CD4-positive, alpha-beta T cell treated with Interleukin-10 for 1 hour (primary cell): ENCODE measurements around the gene OR6N2.
A peak's percentile ranks its signal among the peaks of the same experiment; 100 is the strongest.

Experiments used
- DNase-seq: peaks from one replicate; pipeline ENCODE4 v3.0.0-alpha.2; 2020

OR6N2 gene, protein sequence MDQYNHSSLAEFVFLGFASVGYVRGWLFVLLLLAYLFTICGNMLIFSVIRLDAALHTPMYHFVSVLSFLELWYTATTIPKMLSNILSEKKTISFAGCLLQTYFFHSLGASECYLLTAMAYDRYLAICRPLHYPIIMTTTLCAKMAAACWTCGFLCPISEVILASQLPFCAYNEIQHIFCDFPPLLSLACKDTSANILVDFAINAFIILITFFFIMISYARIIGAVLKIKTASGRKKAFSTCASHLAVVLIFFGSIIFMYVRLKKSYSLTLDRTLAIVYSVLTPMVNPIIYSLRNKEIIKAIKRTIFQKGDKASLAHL

DNA sequence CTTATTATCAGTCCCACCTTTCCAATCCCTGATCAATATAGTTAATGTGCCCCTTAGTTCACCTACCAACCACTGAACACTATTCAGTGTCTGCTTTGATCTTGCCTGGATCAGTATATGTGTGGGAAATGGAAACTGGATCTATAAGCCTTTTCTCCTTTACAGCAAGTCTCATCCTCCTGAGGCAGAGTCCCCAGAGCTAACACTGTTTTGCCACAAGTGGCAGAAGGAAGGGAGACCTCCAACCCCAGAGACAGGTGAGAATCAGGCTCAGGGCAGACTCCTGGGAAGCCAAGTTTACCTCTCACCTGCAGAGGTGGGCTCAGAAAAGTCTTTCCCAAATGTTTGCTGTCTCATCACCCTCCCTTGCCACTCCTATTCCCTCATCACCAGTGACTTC lies at the start of gene OR6N2:
Gene OR6N2, minus strand, starts transcription at position 101 of the 400 bp plus-strand sequence. CDS start 3,569 bp downstream, outside the sequence.
- DNase-seq, result no peak

DNA sequence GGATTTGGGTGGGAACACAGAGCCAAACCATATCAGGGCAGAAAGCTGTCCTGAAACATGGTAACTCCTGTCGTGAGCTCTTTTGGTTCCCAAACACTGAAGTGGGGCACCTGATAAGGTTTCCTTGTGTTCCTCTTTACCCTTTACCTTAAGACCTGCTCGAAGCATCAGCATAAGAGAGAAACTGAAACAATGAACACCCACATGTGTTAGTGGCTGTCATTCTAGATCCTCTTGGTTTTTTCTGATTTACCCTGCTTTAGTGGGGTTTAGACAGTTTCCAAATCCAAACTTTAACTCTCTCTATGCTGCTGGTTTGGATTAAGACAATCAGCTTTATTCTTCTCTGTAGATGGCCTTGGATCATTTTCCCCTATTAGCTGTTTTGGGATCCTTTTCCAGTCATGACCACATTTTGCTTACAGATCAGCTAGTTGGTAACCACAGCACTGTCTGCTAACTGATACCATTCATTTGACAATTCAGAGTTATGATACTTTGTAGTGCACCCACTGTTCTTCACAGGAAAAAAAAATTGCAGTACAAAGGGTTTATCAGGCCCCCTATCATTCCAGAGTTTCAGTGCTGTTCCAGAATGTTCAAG lies 49.2 kb upstream of the OR6N2 start:
- no peak for DNase-seq

GRCh38 chr1:158821723-158822122 lies 40.7 kb upstream of the OR6N2 start:
- no peak for DNase-seq

DNA sequence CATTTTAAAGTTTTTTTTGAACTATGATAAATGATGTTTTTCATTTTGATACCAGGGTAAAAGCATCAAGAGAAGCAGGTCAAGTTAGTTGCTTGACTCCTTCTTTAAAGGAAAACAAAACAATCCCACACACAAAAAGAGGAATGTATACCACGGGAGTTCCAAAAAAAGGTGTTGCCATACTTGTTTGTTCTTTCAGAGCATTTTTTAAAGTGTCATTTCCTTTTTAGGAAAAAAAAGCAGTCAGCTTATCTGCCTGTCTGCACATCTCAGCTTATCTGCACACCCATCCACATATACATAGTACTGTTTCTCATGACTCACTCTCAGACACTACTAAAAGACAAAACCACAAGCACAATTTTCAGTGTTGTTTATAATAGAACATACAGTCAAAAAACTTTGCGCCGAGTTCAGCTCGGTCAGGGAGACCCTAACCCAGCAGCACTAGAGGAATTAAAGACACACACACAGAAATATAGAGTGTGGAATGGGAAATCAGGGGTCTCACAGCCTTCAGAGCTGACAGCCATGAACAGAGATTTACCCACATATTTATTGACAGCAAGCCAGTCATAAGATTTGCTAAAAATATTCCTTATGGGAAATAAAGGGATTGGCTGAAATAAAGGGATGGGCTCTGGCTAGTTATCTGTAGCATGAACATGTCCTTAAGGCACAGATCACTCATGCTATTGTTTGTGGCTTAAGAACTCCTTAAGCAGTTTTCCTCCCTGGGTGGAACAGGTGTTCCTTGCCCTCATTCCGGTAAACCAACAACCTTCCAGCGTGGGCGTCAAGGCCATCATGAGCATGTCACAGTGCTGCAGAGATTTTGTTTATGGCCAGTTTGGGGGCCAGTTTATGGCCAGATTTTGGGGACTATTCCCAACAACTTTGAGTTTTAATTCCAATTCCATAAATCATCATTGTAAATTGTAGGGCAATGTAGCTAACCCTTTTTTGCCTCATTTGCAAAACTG lies 38.7 kb upstream of the OR6N2 start:
- DNase-seq, result peak; percentile 35

GRCh38 chr1:158818975-158819431 lies 38.0 kb upstream of the OR6N2 start:
- DNase-seq, result no peak

DNA sequence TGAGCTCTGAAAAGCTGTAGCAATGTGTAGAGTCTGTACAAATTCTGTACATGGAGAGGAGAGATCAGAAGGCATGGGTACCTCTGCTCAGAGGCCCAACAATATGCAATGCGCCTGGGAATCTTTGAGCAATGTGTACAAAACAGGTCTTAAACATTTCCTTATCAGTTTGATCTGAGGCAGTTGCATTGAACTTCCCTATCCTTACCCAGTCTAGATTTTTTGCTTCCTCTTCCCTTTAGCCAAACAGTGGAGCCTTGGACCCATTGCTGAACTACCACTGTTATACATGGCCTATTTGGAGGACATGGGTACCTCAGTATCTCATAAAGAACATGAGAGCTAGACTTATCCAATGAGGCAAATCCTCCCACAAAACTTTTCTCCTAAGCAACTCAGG lies 37.6 kb upstream of the OR6N2 start:
- DNase-seq, result no peak

GRCh38 chr1:158814970-158815369 lies 34.0 kb upstream of the OR6N2 start:
- no peak for DNase-seq

DNA sequence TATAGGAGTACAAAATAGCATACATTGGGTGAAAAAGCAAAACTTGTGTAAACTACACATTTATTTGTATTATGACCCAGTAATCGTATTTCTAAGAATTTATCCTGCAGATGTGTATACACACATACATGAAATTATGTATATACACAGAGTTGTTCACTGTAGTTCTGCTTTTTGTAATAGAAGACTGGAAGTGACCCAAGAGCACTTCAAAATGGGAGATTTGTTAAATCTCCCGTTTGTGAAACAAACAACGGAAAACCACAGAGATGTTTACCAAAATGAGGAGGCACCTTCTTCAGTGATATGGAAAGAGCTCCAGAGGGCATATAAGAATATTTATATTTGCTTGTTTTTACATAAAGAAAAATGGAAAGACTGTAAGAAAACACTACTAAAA lies 32.2 kb upstream of the OR6N2 start:
- DNase-seq, result no peak

DNA sequence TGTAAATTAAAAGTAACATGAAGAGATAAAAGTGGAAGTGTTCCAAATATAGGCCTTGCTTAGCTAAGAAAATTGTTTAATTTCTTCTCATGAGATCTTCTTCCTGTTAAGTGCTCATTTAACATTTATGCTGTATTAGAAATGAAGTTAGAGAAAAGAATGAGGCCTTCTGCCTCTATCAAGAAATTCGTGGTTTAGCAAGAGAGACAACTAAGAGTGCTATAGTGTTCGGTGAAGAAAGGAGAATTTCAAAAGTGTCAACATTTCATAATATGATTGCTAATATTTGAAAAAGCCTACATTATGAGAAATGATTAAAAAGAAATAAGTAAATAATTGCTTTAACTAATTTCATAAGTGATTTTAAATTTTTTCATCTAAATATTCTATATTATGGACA lies 31.3 kb upstream of the OR6N2 start:
- no peak for DNase-seq

DNA sequence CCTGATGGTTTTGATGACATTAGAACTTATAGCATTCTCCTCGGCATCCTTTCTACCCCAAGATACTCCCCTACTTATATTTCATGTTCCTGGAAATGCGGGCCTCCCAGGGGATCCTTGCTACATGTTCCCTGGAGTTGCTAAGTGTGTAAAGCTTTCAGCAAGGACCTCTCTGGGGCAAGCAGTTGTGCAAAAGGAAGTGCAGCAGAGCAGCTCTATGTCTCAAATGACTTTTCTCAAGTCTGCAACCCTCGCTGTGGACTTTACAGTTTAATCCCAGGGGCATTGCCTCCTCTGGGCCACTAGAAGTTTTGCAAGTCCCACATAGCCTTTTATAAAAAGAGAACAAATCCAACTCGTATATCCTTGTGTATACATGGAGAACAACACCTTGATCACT lies 29.3 kb upstream of the OR6N2 start:
- DNase-seq, result no peak

GRCh38 chr1:158809862-158810261 lies 28.9 kb upstream of the OR6N2 start:
- no peak for DNase-seq

- DNase-seq, result no peak
Observed at GRCh38 chr1:158809256-158809655, 28.3 kb upstream of the OR6N2 start.

DNA sequence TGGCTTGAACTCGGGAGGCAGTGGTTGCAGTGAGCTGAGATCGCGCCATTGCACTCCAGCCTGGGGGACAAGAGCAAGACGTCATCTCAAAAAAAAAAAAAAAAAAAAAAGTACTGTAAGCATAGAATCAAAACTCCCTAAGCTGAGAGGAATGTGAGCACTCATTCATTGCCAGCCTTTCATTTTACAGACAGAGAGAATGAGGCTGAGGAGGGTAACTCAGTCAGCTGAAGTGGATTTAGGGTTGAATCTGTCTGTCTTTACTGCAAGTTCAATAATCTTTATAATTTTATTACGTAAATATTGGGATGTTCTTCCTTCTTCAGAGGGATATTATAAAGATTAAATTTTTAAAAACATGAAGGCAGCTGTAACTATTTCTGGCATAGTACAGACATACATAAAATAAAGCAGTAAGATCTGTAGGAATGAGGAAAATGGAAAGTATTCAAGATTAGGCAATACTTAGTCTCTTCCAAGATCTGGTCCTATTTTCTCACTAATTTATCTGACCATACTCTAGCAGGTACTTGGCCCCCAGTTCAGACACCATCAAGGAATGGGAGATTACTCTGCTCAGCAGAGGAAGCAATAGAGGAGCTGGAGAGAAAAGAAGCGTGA lies 26.0 kb upstream of the OR6N2 start:
- DNase-seq, result no peak

GRCh38 chr1:158803678-158804077 lies 22.7 kb upstream of the OR6N2 start:
- DNase-seq, result no peak

- DNase-seq, result no peak
Observed at GRCh38 chr1:158801396-158801795, 20.4 kb upstream of the OR6N2 start.

- DNase-seq, result no peak
Observed at GRCh38 chr1:158800526-158800925, 19.5 kb upstream of the OR6N2 start.

- no peak for DNase-seq
Observed at GRCh38 chr1:158799689-158800088, 18.7 kb upstream of the OR6N2 start.

- DNase-seq, result peak; percentile 13
Observed at GRCh38 chr1:158798531-158798930, 17.5 kb upstream of the OR6N2 start.

DNA sequence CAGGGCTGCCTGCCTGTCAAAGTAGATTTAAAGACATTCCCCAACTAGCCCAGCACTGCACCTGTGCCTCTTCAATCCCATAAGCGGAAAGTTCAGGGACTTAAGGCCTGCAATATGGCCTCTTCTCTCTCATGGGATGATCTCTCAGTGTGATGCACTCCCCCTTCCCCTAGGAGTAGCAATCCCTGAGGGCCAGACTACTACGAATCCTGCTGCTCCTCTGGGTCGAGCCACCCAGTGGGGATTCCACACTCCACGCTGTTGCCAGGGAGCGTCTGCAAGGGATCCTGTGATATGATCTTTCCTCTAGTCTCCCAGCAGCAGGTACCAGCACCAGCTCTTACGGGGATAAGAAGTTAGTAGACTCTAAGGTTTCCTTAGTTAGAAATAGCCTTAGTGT lies 13.2 kb upstream of the OR6N2 start:
- DNase-seq, result no peak

DNA sequence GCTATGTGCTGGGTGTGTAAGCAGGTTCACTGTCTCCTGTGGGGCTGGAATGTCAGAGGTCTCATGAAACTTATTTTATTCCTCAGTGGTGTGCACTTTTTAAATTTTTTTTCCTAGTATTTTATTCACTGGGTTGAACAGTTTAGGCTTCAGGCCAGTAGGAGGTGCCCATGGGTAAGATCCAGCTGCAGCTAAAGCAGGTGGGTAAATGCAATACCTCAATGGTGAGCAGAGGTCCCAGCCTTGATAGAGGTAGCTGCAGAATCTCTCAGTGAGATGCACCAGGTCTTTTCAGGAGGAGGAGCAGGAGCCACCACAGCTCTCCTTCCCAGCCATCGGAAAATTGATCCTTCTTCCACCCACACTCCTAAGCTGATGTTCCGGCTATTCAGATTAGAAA lies 12.6 kb upstream of the OR6N2 start:
- peak; percentile 52 for DNase-seq

DNA sequence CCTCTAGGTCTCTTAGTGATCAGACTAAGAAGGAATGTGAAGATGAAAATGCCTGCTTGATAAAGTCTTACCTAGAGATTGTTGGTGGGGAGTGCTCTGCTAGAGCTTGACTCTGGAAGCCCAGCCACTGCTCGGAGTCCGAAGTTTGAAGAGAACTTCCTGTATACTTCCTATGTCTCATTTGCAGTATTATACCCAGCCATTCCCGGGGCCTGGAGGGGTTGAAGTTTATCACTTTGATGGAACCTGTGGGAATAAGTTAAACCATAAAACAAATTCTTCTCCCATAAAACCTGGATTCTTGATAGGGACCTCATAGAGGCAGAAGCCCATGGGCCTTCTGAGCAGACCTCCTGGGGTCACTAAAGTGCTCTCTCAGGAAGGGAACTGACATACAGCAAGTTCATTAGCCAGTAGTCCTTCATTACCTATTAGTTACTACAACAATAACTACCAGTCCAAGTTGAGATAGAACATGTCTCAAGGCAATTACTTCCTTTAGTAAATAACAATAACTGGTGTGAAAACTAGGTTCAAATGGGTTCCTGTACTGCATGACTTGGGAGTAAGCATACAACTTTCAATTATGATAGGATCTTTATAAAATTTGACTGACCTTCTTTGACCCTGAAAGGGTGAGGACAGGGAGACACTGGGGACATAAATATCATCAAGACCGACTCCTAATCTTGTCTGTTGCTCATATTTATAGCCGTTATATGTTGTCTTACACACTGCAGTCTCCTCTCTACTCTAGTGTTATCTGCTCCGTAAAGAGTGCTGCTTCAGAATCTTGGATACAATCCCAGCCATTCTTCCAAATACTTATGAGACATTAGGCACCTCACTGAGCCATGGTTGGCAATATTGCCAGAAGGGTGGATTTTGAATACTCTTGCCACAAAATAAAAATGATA lies 8.8 kb downstream of the OR6N2 start, which contains the start of gene OR6N1:
Gene OR6N1, minus strand, starts transcription at position 246 of the 917 bp plus-strand sequence. CDS start 5,513 bp downstream, outside the sequence.
- DNase-seq, result no peak

GRCh38 chr1:158754420-158754819 lies 26.6 kb downstream of the OR6N2 start, which contains the start of gene OR6K6:
Gene OR6K6 (plus strand): TSS chr1:158754720. CDS start chr1:158754888, 168 bp downstream.
- DNase-seq, result no peak
